AG08395 (cell line): ENCODE results near the gene PPP4R3B.

Experiments used
- DNase-seq: peaks from one replicate; pipeline ENCODE4 v3.0.0; 2012; ENCODE audit warnings: mixed read lengths, low spot score

The PPP4R3B gene

GRCh38 chr2:55511508-55512124 is 105.8 kb downstream of the PPP4R3B start:
- DNase-seq, result peak; percentile 48

GRCh38 chr2:55502590-55503141 is 114.8 kb downstream of the PPP4R3B start:
- no peak for DNase-seq

DNA sequence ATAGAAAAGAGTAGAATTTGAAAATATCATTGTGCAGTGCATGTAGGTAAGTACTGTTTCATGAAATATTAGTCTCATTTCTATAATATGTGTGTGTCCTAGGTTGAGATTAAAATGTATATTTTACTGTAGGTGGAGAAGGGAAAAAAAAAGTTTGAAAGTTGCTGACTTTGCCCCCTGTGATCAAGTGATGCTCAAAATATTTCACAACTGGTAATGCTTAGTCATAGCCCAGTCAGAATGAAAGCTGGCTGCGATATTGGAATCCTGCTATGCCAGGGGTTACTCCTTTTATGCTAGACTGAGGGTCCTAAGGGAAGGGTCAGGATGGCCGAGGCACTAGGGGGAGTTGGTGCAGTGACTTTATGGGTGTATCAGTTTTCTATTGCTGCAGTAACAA is 117.4 kb downstream of the PPP4R3B start:
- DNase-seq, result peak; percentile 66

DNA sequence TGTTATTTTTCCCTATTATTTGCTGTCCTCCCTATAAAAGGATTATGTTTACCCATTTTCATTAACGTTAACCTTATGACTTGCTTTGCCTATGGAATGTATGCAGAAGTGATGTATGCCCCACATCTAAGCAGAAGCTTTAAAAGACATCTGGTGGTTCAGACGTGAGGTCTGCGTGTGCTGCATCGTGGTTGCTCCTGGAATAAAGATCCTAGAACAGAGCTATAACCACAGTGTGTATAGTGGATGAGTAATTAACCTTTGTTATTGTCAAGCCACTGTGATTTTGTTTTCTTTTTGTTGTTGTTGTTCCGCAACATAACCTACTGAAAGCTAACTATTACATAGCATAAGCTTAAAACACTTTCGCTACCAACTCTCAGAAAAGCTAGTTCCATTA is 118.8 kb downstream of the PPP4R3B start:
- no peak for DNase-seq
